DOHH2 (cell line): ENCODE results near the gene LPIN1.

ENCODE experiments used
- H3F3A ChIP-seq: fragments of 200-600 bp; sonication (generic), shearing (Covaris generic); 2 replicates; pipeline ENCODE4 v1.6.0; 2016; ENCODE audit warnings: antibody characterized with exemption, mild to moderate bottlenecking; ENCODE audit not compliant: control insufficient read depth, insufficient read depth
- H3K27ac ChIP-seq: fragments of 200-600 bp; sonication (generic); 2 replicates; pipeline ENCODE4 v1.5.1; 2014; ENCODE audit warnings: low read depth, mild to moderate bottlenecking, low read length, moderate library complexity
- H3K27me3 ChIP-seq: fragments of 200-600 bp; sonication (generic); 2 replicates; pipeline ENCODE4 v1.6.1; 2014; ENCODE audit warnings: mild to moderate bottlenecking, low read length, mixed read lengths; ENCODE audit not compliant: control insufficient read depth
- H3K36me3 ChIP-seq: fragments of 200-600 bp; sonication (generic); 2 replicates; pipeline ENCODE4 v1.6.1; 2014; ENCODE audit warnings: mild to moderate bottlenecking, low read length, moderate library complexity, mixed read lengths; ENCODE audit not compliant: control insufficient read depth
- H3K4me1 ChIP-seq: fragments of 200-600 bp; sonication (generic); 2 replicates; pipeline ENCODE4 v1.6.1; 2014; ENCODE audit warnings: mild to moderate bottlenecking, low read length, mixed read lengths; ENCODE audit not compliant: control insufficient read depth
- H3K4me2 ChIP-seq: fragments of 200-600 bp; sonication (generic); 2 replicates; pipeline ENCODE4 v1.6.0; 2014; ENCODE audit warnings: mild to moderate bottlenecking, low read length, moderate library complexity
- H3K4me3 ChIP-seq: fragments of 200-600 bp; sonication (generic); 2 replicates; pipeline ENCODE4 v1.5.1; 2014; ENCODE audit warnings: mild to moderate bottlenecking, low read length, mixed read lengths
- H3K79me2 ChIP-seq: fragments of 200-600 bp; sonication (generic); 2 replicates; pipeline ENCODE4 v1.6.1; 2014; ENCODE audit warnings: mild to moderate bottlenecking, low read length, mixed read lengths; ENCODE audit not compliant: control insufficient read depth
- H3K9me2 ChIP-seq: fragments of 200-600 bp; sonication (generic); replicated peaks from 2 replicates; pipeline ENCODE4 v1.6.1; 2014; ENCODE audit warnings: mild to moderate bottlenecking, low read length, mixed read lengths; ENCODE audit not compliant: control insufficient read depth
- H3K9me3 ChIP-seq: fragments of 200-600 bp; sonication (generic); 2 replicates; pipeline ENCODE4 v1.6.1; 2014; ENCODE audit warnings: antibody characterized with exemption, low read length, mixed read lengths; ENCODE audit not compliant: control insufficient read depth, insufficient read depth
- H4K20me1 ChIP-seq: fragments of 200-600 bp; sonication (generic); 2 replicates; pipeline ENCODE4 v1.6.0; 2014; ENCODE audit warnings: low read depth, mild to moderate bottlenecking, antibody characterized with exemption, low read length, moderate library complexity; ENCODE audit not compliant: control insufficient read depth, insufficient read depth
- EZH2phosphoT487 ChIP-seq: fragments of 200-600 bp; sonication (generic); IDR thresholded peaks from 2 replicates; pipeline ENCODE4 v1.6.1; 2017; ENCODE audit warnings: borderline replicate concordance, mild to moderate bottlenecking, antibody characterized with exemption, low read length, moderate library complexity, mixed read lengths
- TF ChIP-seq, protein P1 (sequence below): fragments of 200-600 bp; sonication (generic); IDR thresholded peaks from one replicate; pipeline ENCODE4 v1.5.1; 2014; ENCODE audit warnings: antibody characterized with exemption, mild to moderate bottlenecking, low read depth, low read length; ENCODE audit not compliant: poor library complexity, severe bottlenecking

LPIN1 gene

DNA sequence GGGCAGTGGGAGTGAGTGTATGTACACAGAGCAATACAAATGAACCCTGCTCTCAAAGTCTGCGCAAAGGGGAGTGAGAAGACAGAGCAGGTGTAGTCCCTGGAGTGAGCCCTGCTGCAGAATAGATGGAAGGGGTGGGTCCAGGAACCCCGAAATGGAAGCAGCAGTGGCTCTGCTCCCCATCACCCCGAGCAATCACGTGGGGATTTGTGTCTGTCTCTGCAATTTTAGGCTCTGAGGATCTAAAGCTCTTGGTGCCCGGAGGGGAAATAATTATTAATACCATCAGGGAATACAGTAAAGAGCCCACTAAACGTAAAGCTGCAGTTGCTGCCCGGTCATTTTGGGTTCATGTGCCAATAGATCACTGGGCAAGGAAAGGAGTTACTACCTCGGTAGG lies 118.3 kb downstream of the LPIN1 start:
- peaks cover 9% of the 10 kb centered on the region; the same call in 1 of the 2 replicates for H3K9me3 ChIP-seq
- no peaks in the 10 kb centered on the region for H3K9me2 ChIP-seq
- TF ChIP-seq, protein P1, sequence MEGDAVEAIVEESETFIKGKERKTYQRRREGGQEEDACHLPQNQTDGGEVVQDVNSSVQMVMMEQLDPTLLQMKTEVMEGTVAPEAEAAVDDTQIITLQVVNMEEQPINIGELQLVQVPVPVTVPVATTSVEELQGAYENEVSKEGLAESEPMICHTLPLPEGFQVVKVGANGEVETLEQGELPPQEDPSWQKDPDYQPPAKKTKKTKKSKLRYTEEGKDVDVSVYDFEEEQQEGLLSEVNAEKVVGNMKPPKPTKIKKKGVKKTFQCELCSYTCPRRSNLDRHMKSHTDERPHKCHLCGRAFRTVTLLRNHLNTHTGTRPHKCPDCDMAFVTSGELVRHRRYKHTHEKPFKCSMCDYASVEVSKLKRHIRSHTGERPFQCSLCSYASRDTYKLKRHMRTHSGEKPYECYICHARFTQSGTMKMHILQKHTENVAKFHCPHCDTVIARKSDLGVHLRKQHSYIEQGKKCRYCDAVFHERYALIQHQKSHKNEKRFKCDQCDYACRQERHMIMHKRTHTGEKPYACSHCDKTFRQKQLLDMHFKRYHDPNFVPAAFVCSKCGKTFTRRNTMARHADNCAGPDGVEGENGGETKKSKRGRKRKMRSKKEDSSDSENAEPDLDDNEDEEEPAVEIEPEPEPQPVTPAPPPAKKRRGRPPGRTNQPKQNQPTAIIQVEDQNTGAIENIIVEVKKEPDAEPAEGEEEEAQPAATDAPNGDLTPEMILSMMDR = no peak
- TF ChIP-seq EZH2phosphoT487 = no peak
- no peaks in the 10 kb centered on the region for H3K79me2 ChIP-seq
- H3K4me3 ChIP-seq = 0 out of 2 replicates have a peak overlapping the region, but pooled peaks have one; percentile 3
- H4K20me1 ChIP-seq = no peaks in the 10 kb centered on the region
- H3K4me2 ChIP-seq = peak overlapping the region; percentile 81
- peaks cover 70% of the 10 kb centered on the region for H3K4me1 ChIP-seq
- no peak overlapping the region for H3K27ac ChIP-seq
- H3K27me3 ChIP-seq = no peaks in the 10 kb centered on the region
- H3F3A ChIP-seq = no peaks in the 10 kb centered on the region
- no peaks in the 10 kb centered on the region for H3K36me3 ChIP-seq

DNA sequence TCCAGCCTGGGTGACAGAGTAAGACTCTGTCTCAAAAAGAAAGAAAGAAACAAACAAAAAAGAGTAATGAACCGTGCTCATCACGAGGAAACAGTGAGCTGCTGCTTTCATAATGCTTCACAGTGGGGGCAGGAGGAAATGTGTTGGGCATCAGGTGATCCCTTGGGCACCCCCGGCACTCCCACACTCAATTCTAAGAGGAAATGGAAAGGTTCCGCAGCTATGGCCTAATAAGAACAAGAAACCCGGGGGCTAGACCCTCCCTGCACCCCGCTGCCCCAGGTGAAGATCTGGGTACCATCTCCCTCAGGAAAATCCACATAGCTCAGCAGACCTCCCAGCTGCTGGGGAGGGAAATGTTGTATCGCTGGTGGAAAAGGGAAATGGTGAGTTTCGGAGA lies 118.9 kb downstream of the LPIN1 start:
- Histone ChIP-seq H3K9me2 (no peaks in the 10 kb centered on the region), H3K27me3 (no peaks in the 10 kb centered on the region), H3K27ac (no peak overlapping the region), H3K79me2 (no peaks in the 10 kb centered on the region), H4K20me1 (no peaks in the 10 kb centered on the region), H3K4me3 (no peak overlapping the region), H3K36me3 (no peaks in the 10 kb centered on the region), H3K4me2 (0 out of 2 replicates have a peak overlapping the region, but pooled peaks have one; percentile 81), H3K9me3 (peaks cover 3% of the 10 kb centered on the region; the same call in 1 of the 2 replicates), H3K4me1 (peaks cover 68% of the 10 kb centered on the region), H3F3A (no peaks in the 10 kb centered on the region)
- TF ChIP-seq, protein P1 = no peak
- TF ChIP-seq EZH2phosphoT487 = no peak

DNA sequence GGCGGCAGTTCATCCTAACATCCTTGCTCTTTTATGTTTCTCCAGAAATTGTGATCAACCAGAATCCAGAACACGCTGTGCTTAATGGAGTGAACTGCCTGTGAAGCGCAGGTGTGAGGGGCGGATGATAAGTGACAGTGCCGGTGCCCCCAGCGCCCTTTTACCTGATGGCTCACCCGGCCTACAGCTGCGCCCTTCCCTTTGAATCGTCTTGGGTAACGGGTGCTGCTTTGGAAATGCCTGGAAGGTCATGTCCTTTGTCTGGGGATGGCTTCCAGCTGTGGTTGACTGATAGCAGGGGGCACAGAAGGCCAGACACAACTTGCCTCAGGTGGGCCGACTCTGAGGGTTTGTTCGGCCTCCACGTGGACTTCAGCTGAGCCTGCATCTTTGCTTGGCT lies 119.4 kb downstream of the LPIN1 start:
- no peak overlapping the region for H3K27ac ChIP-seq
- H3K9me2 ChIP-seq = no peaks in the 10 kb centered on the region
- TF ChIP-seq, protein P1 = no peak
- TF ChIP-seq EZH2phosphoT487 = no peak
- H3K79me2 ChIP-seq = no peaks in the 10 kb centered on the region
- H3K36me3 ChIP-seq = no peaks in the 10 kb centered on the region
- no peaks in the 10 kb centered on the region for H3F3A ChIP-seq
- H3K9me3 ChIP-seq = no peaks in the 10 kb centered on the region
- no peaks in the 10 kb centered on the region for H4K20me1 ChIP-seq
- no peaks in the 10 kb centered on the region for H3K27me3 ChIP-seq
- no peak overlapping the region for H3K4me3 ChIP-seq
- peaks cover 64% of the 10 kb centered on the region for H3K4me1 ChIP-seq
- H3K4me2 ChIP-seq = no peak overlapping the region
